Liver (tissue), 9 donors: ENCODE data around the gene RNPS1. TPM values are rescaled to one million over a fixed set of nuclear protein-coding genes. Genes with fewer than 3 reads are reported as not detected.

Experiments
- DNase-seq: peaks from one replicate; pipeline ENCODE4 v3.0.0-alpha.2; 2017; ENCODE audit warnings: low spot score
- H3K27ac ChIP-seq, 2 donors: one replicate each; pipeline ENCODE4 v1.7.0; 2013; ENCODE audit warnings: inconsistent platforms in 2 of 2, low read length in 2 of 2, control low read depth in 1 of 2, low read depth in 1 of 2, mild to moderate bottlenecking in 1 of 2
- H3K27me3 ChIP-seq, 4 donors: one replicate each; pipeline versions ENCODE4 v1.6.1 to v1.7.0; 2013; ENCODE audit warnings: low read length in 3 of 4, inconsistent platforms in 1 of 4, mild to moderate bottlenecking in 1 of 4, moderate library complexity in 1 of 4; ENCODE audit not compliant: control insufficient read depth in 4 of 4, insufficient read depth in 4 of 4
- H3K36me3 ChIP-seq, 4 donors: one replicate each; pipeline versions ENCODE4 v1.6.1 to v1.7.0; 2013; ENCODE audit warnings: low read length in 3 of 4, mild to moderate bottlenecking in 3 of 4, low read depth in 1 of 4, moderate library complexity in 1 of 4; ENCODE audit not compliant: control insufficient read depth in 4 of 4, insufficient read depth in 3 of 4
- H3K4me1 ChIP-seq, 4 donors: one replicate each; pipeline versions ENCODE4 v1.6.1 to v1.7.0; 2013; ENCODE audit warnings: low read length in 3 of 4, mild to moderate bottlenecking in 3 of 4, moderate library complexity in 1 of 4; ENCODE audit not compliant: control insufficient read depth in 4 of 4, insufficient read depth in 4 of 4
- H3K4me3 ChIP-seq, 3 donors: one replicate each; pipeline versions ENCODE4 v1.6.1 to v1.7.0; 2013; ENCODE audit warnings: low read length in 3 of 3, control low read depth in 1 of 3, low read depth in 1 of 3, mild to moderate bottlenecking in 1 of 3
- H3K9ac ChIP-seq, 2 donors: one replicate each; pipeline ENCODE4 v1.7.0; 2013; ENCODE audit warnings: low read length in 2 of 2, mild to moderate bottlenecking in 2 of 2, moderate library complexity in 2 of 2, control low read depth in 1 of 2, low read depth in 1 of 2
- H3K9me3 ChIP-seq, 4 donors: one replicate each; pipeline versions ENCODE4 v1.6.1 to v1.7.0; 2013; ENCODE audit warnings: low read length in 3 of 4; ENCODE audit not compliant: control insufficient read depth in 4 of 4
- EGR1 ChIP-seq, 2 donors: IDR thresholded peaks; 2 replicates each; pipeline ENCODE4 v1.6.1; 2016 to 2018; ENCODE audit warnings: antibody characterized with exemption in 2 of 2, low read depth in 2 of 2
- FOXA2 ChIP-seq: IDR thresholded peaks from 2 replicates; pipeline ENCODE4 v1.6.1; 2016; ENCODE audit warnings: antibody characterized with exemption
- HNF4G ChIP-seq: IDR thresholded peaks from 2 replicates; pipeline ENCODE4 v1.6.1; 2016; ENCODE audit warnings: antibody characterized with exemption
- NR2F2 ChIP-seq: IDR thresholded peaks from 2 replicates; pipeline ENCODE4 v1.6.1; 2016; ENCODE audit warnings: antibody characterized with exemption
- RAD21 ChIP-seq, 2 donors: IDR thresholded peaks; 2 replicates each; pipeline ENCODE4 v1.6.1; 2016; ENCODE audit warnings: antibody characterized with exemption in 2 of 2, mild to moderate bottlenecking in 2 of 2
- RXRA ChIP-seq, 2 donors: IDR thresholded peaks; 2 replicates each; pipeline ENCODE4 v1.6.1; 2017 to 2018; ENCODE audit warnings: antibody characterized with exemption in 2 of 2, mild to moderate bottlenecking in 1 of 2
- TAF1 ChIP-seq: conservative IDR thresholded peaks from 2 replicates; pipeline ENCODE4 v1.6.1; 2016; ENCODE audit warnings: antibody characterized with exemption, mild to moderate bottlenecking
- YY1 ChIP-seq: IDR thresholded peaks from 2 replicates; pipeline ENCODE4 v1.6.1; 2016; ENCODE audit warnings: antibody characterized with exemption, mild to moderate bottlenecking
- WGBS: extraction: QIAGEN DNeasy Blood & Tissue Kit; methylation state at CpG from one replicate; pipeline ENCODE4 v1.1.7; 2013; 5-methylcytosine and 5-hydroxymethylcytosine counted together
- polyA plus RNA-seq, 2 donors: library from polyadenylated mRNA; stranded (reverse) in 1 of 2; unstranded in 1 of 2; fragments of 200-250 nt in 1 of 2; fragments of >200 nt in 1 of 2; fragmentation: Nextera tagmentation in 1 of 2; extraction: Ambion mirVana in 1 of 2; gene quantifications; one replicate each; pipeline versions ENCODE4 v1.2.1 to v1.2.3, GENCODE V29; 2013 to 2015
- total RNA-seq, 2 donors: library from RNA; depleted of rRNA; stranded (reverse); fragments of >200 nt; gene quantifications; one replicate each; pipeline ENCODE4 v1.2.3, GENCODE V29; 2014
- TF ChIP-seq, protein P1 (sequence below): IDR thresholded peaks from 2 replicates; pipeline ENCODE4 v1.6.1; 2016; ENCODE audit warnings: antibody characterized with exemption
- TF ChIP-seq, protein P2 (sequence below): fragments of 150-350 bp; IDR thresholded peaks from 2 replicates; pipeline ENCODE4 v1.5.1; 2017; ENCODE audit warnings: improper control_type of control experiment, low read depth, low read length; ENCODE audit not compliant: missing input control
- TF ChIP-seq, protein P3 (sequence below): IDR thresholded peaks from 2 replicates; pipeline ENCODE4 v1.6.1; 2016; ENCODE audit warnings: antibody characterized with exemption
- TF ChIP-seq, protein P4 (sequence below): IDR thresholded peaks from 2 replicates; pipeline ENCODE4 v1.6.1; 2016; ENCODE audit warnings: antibody characterized with exemption, mild to moderate bottlenecking
- TF ChIP-seq, protein P5 (sequence below): IDR thresholded peaks from 2 replicates; pipeline ENCODE4 v1.6.1; 2016; ENCODE audit warnings: antibody characterized with exemption
- donor health status: healthy.
- donor health status: healthy.
- donor health status: healthy.
- donor health status: healthy.
- donor health status: healthy.

The RNPS1 gene
- total and polyA plus RNA-seq, 4 donors: 31.3 to 38.2 (median 36.7) TPM

DNA sequence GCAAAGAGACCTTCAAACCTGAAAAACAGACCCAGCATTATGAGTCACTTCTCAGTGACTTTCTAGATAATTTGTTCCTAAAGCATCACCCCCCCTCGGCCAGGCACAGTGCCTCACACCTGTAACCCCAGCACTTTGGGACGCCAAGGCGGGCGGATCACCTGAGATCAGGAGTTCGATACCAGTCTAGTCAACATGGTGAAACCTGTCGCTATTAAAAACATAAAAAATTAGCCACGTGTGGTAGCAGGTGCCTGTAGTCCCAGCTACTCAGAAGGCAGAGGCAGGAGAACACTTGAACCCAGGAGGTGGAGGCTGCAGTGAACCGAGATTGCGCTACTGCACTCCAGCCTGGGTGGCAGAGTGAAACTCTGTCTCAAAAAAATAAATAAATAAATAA lies 24.3 kb upstream of the RNPS1 start:
- 95% methylated on average over 9 of the region's 9 CpGs for WGBS
- no peak for DNase-seq
- no peaks in the 10 kb centered on the region for H3K9me3 ChIP-seq
- no peak overlapping the region for H3K9ac ChIP-seq
- TF ChIP-seq, protein P1, sequence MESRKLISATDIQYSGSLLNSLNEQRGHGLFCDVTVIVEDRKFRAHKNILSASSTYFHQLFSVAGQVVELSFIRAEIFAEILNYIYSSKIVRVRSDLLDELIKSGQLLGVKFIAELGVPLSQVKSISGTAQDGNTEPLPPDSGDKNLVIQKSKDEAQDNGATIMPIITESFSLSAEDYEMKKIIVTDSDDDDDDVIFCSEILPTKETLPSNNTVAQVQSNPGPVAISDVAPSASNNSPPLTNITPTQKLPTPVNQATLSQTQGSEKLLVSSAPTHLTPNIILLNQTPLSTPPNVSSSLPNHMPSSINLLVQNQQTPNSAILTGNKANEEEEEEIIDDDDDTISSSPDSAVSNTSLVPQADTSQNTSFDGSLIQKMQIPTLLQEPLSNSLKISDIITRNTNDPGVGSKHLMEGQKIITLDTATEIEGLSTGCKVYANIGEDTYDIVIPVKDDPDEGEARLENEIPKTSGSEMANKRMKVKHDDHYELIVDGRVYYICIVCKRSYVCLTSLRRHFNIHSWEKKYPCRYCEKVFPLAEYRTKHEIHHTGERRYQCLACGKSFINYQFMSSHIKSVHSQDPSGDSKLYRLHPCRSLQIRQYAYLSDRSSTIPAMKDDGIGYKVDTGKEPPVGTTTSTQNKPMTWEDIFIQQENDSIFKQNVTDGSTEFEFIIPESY: no peak
- TF ChIP-seq RAD21 (IDR thresholded peaks at IDR 0.05) (no peak), YY1 (no peak), NR2F2 (no peak), TAF1 (no peak), RXRA (IDR thresholded peaks at IDR 0.05) (no peak), EGR1 (IDR thresholded peaks at IDR 0.05; ENCODE audit: low read depth in 2 of 2) (no peak), FOXA2 (no peak), HNF4G (no peak)
- TF ChIP-seq, protein P2, sequence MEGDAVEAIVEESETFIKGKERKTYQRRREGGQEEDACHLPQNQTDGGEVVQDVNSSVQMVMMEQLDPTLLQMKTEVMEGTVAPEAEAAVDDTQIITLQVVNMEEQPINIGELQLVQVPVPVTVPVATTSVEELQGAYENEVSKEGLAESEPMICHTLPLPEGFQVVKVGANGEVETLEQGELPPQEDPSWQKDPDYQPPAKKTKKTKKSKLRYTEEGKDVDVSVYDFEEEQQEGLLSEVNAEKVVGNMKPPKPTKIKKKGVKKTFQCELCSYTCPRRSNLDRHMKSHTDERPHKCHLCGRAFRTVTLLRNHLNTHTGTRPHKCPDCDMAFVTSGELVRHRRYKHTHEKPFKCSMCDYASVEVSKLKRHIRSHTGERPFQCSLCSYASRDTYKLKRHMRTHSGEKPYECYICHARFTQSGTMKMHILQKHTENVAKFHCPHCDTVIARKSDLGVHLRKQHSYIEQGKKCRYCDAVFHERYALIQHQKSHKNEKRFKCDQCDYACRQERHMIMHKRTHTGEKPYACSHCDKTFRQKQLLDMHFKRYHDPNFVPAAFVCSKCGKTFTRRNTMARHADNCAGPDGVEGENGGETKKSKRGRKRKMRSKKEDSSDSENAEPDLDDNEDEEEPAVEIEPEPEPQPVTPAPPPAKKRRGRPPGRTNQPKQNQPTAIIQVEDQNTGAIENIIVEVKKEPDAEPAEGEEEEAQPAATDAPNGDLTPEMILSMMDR: no peak
- TF ChIP-seq, protein P3, sequence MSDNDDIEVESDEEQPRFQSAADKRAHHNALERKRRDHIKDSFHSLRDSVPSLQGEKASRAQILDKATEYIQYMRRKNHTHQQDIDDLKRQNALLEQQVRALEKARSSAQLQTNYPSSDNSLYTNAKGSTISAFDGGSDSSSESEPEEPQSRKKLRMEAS: no peak
- TF ChIP-seq, protein P4, sequence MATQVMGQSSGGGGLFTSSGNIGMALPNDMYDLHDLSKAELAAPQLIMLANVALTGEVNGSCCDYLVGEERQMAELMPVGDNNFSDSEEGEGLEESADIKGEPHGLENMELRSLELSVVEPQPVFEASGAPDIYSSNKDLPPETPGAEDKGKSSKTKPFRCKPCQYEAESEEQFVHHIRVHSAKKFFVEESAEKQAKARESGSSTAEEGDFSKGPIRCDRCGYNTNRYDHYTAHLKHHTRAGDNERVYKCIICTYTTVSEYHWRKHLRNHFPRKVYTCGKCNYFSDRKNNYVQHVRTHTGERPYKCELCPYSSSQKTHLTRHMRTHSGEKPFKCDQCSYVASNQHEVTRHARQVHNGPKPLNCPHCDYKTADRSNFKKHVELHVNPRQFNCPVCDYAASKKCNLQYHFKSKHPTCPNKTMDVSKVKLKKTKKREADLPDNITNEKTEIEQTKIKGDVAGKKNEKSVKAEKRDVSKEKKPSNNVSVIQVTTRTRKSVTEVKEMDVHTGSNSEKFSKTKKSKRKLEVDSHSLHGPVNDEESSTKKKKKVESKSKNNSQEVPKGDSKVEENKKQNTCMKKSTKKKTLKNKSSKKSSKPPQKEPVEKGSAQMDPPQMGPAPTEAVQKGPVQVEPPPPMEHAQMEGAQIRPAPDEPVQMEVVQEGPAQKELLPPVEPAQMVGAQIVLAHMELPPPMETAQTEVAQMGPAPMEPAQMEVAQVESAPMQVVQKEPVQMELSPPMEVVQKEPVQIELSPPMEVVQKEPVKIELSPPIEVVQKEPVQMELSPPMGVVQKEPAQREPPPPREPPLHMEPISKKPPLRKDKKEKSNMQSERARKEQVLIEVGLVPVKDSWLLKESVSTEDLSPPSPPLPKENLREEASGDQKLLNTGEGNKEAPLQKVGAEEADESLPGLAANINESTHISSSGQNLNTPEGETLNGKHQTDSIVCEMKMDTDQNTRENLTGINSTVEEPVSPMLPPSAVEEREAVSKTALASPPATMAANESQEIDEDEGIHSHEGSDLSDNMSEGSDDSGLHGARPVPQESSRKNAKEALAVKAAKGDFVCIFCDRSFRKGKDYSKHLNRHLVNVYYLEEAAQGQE: no peak
- TF ChIP-seq, protein P5, sequence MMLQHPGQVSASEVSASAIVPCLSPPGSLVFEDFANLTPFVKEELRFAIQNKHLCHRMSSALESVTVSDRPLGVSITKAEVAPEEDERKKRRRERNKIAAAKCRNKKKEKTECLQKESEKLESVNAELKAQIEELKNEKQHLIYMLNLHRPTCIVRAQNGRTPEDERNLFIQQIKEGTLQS: no peak
- no peaks in the 10 kb centered on the region for H3K27me3 ChIP-seq
- no peaks in the 10 kb centered on the region for H3K36me3 ChIP-seq
- no peaks in the 10 kb centered on the region for H3K4me1 ChIP-seq
- H3K4me3 ChIP-seq: no peak overlapping the region
- H3K27ac ChIP-seq: no peak overlapping the region

DNA sequence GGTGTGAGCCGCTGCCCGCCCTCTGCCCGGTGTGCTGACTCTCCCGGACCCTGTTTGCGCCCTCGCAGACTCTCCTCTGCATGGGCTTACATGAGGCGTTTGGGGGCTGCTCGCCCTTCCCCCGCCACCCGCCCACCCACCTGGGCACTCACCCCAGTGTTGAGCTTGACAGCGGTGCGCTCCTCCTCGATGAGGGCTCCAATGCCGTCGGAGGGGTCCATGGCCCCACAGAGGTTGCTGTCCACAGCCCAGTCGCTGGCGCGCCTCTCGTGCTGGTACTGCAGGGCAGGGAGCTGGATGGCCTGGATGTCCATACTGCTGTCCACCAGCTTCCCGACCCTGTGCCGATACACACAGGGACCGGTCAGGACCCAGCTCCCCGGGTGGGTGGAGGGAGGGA lies 21.4 kb upstream of the RNPS1 start:
- TF ChIP-seq, protein P3: no peak
- WGBS: 90% methylated on average over 23 of the region's 23 CpGs
- H3K27me3 ChIP-seq: no peaks in the 10 kb centered on the region
- H3K4me1 ChIP-seq: no peaks in the 10 kb centered on the region
- no peak overlapping the region for H3K4me3 ChIP-seq
- no peaks in the 10 kb centered on the region for H3K9me3 ChIP-seq
- no peak overlapping the region for H3K27ac ChIP-seq
- no peak for DNase-seq
- H3K36me3 ChIP-seq: no peaks in the 10 kb centered on the region
- no peak overlapping the region for H3K9ac ChIP-seq
